Lower lobe of right lung (tissue), 2 donors: ENCODE measurements around the gene CPNE6. TPM values are rescaled to one million over a fixed set of nuclear protein-coding genes. Genes with fewer than 3 reads are reported as not detected.

Experiments used
- ATAC-seq, 2 donors: fragments of 200-7000 bp; cut with Tn5 transposase; one replicate each; pipeline ENCODE4 v1.9.1; 2020 to 2022; ENCODE audit warnings: mild to moderate bottlenecking in 2 of 2, moderate library complexity in 2 of 2
- DNase-seq: peaks from one replicate; pipeline ENCODE4 v3.0.0-alpha.2; 2020
- H3K27ac ChIP-seq: fragments of 200-600 bp; one replicate; pipeline ENCODE4 v1.8.0; 2022
- H3K27me3 ChIP-seq: fragments of 200-600 bp; one replicate; pipeline ENCODE4 v1.8.0; 2022; ENCODE audit warnings: low read depth
- H3K36me3 ChIP-seq: fragments of 200-600 bp; one replicate; pipeline ENCODE4 v1.8.0; 2022; ENCODE audit warnings: mild to moderate bottlenecking
- H3K4me1 ChIP-seq: fragments of 200-600 bp; one replicate; pipeline ENCODE4 v1.8.0; 2022
- H3K4me3 ChIP-seq: fragments of 200-600 bp; one replicate; pipeline ENCODE4 v1.8.0; 2022; ENCODE audit warnings: mild to moderate bottlenecking
- H3K9me3 ChIP-seq: fragments of 200-600 bp; one replicate; pipeline ENCODE4 v1.8.0; 2022
- CTCF ChIP-seq: fragments of 200-600 bp; IDR thresholded peaks from one replicate; pipeline ENCODE4 v1.8.0; 2022; ENCODE audit warnings: antibody characterized with exemption, mild to moderate bottlenecking
- intact Hi-C: fragments of 100-400 bp; cut with DNase I; formaldehyde crosslinking; loops from one replicate; pipeline ENCODE4 v1.11.0; 2022
- total RNA-seq: library from RNA; stranded (reverse); fragmentation: NEBNext Ultra II Directional; extraction: Animal tissue kit (Norgen Biotek cat#: 25700); gene quantifications from one replicate; pipeline ENCODE4 v1.2.1, GENCODE V29; 2021
- donor health status: DM: no; HTN: yes; CAD: no; lungs with severe emphysema.

The CPNE6 gene
- total RNA-seq, 1 donor from 2014 or later, result not detected

- intact Hi-C loops, result no loop called here
These were observed 55.6 kb downstream of the CPNE6 start for GRCh38 chr14:24126939-24127338.

DNA sequence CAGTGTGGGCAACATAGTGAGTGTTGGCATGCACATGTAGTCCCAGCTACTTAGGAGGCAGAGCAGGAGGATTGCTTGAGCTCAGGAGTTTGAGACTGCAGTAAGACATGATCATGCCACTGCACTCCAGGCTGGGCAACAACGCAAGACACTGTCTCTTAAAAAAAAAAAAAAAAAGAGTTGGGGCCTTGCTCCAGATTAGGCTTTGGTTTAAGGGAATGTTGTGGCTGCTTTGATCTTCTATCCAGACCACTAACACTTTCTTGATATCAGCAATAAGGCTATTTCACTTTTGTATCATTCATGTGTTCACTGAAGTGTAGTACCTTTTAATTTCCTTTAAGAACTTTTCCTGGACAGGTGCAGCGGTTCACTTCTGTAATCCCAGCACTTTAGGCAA, 56.3 kb downstream of the CPNE6 start:
- DNase-seq (no peak), ATAC-seq (no peak)
- TF ChIP-seq CTCF, result no peak
- Histone ChIP-seq H3K9me3 (no peaks in the 10 kb centered on the region), H3K27ac (no peak overlapping the region), H3K27me3 (no peaks in the 10 kb centered on the region), H3K36me3 (peaks cover 21% of the 10 kb centered on the region), H3K4me3 (no peak overlapping the region), H3K4me1 (peaks cover 5% of the 10 kb centered on the region)
- intact Hi-C loops, result no loop called here

More at GRCh38 chr14:24126939-24127338, 55.6 kb downstream of the CPNE6 start:
- Histone ChIP-seq H3K4me3 (no peak overlapping the region), H3K27me3 (no peaks in the 10 kb centered on the region), H3K27ac (no peak overlapping the region), H3K36me3 (peaks cover 29% of the 10 kb centered on the region), H3K4me1 (peaks cover 5% of the 10 kb centered on the region), H3K9me3 (no peaks in the 10 kb centered on the region)
- no peak for TF ChIP-seq CTCF
- no peak for DNase-seq
- ATAC-seq, result no peak

Other genes with a start within 250 kb of the CPNE6 start
- 35.4 TPM for gene DHRS4, start 117.8 kb upstream of the CPNE6 start, total RNA-seq
- gene DHRS4L2, start 82.6 kb upstream of the CPNE6 start, total RNA-seq, result 19.4 TPM
- gene CARMIL3, start 19.6 kb upstream of the CPNE6 start, total RNA-seq, result 0.95 TPM
- gene PCK2, start 22.7 kb downstream of the CPNE6 start, total RNA-seq, result 42.8 TPM
- gene DCAF11, start 43.2 kb downstream of the CPNE6 start, total RNA-seq, result 64.9 TPM
- 2.0 TPM for gene NRL, start 43.4 kb downstream of the CPNE6 start, total RNA-seq
- gene FITM1, start 59.1 kb downstream of the CPNE6 start, total RNA-seq, result 0.97 TPM
- gene PSME1, start 64.6 kb downstream of the CPNE6 start, total RNA-seq, result 198 TPM
- gene EMC9, start 70.0 kb downstream of the CPNE6 start, total RNA-seq, result 9.3 TPM
- gene PSME2, start 75.0 kb downstream of the CPNE6 start, total RNA-seq, result 144 TPM
- 67.3 TPM for gene RNF31, start 75.9 kb downstream of the CPNE6 start, total RNA-seq
- gene IRF9, start 89.7 kb downstream of the CPNE6 start, total RNA-seq, result 158 TPM
- 18.4 TPM for gene REC8, start 100.5 kb downstream of the CPNE6 start, total RNA-seq
- 18.3 TPM for gene IPO4, start 117.3 kb downstream of the CPNE6 start, total RNA-seq
- 48.9 TPM for gene TM9SF1, start 123.9 kb downstream of the CPNE6 start, total RNA-seq
- 0.74 TPM for gene TSSK4, start 134.1 kb downstream of the CPNE6 start, total RNA-seq
- 41.9 TPM for gene CHMP4A, start 141.9 kb downstream of the CPNE6 start, total RNA-seq
- 13.3 TPM for gene MDP1, start 144.5 kb downstream of the CPNE6 start, total RNA-seq
- gene NEDD8, start 160.8 kb downstream of the CPNE6 start, total RNA-seq, result 132 TPM
- gene GMPR2, start 161.4 kb downstream of the CPNE6 start, total RNA-seq, result 72.3 TPM
- 85.7 TPM for gene TINF2, start 171.1 kb downstream of the CPNE6 start, total RNA-seq
- 5.9 TPM for gene TGM1, start 191.6 kb downstream of the CPNE6 start, total RNA-seq
- gene RABGGTA, start 200.0 kb downstream of the CPNE6 start, total RNA-seq, result 50.4 TPM
- gene DHRS1, start 228.2 kb downstream of the CPNE6 start, total RNA-seq, result 22.7 TPM
- gene NOP9, start 228.3 kb downstream of the CPNE6 start, total RNA-seq, result 22.0 TPM
- 16.4 TPM for gene CIDEB, start 236.4 kb downstream of the CPNE6 start, total RNA-seq
- gene LTB4R2, start 238.6 kb downstream of the CPNE6 start, total RNA-seq, result 5.9 TPM
- 14.1 TPM for gene LTB4R, start 239.9 kb downstream of the CPNE6 start, total RNA-seq